GM19240 (cell line): ENCODE results near the gene DGCR2.
"Not testable (repeated sequence)": the region's sequence is repeated elsewhere in the genome, so short reads cannot be mapped to it uniquely, and the experiment has no call there.

Experiments
- DNase-seq: peaks from one replicate; pipeline ENCODE4 v3.0.0; 2011; ENCODE audit warnings: low spot score; ENCODE audit not compliant: insufficient read length

DGCR2 gene

GRCh38 chr22:19011075-19011474 is 111.1 kb downstream of the DGCR2 start:
- no peak for DNase-seq

GRCh38 chr22:19005905-19006304 is 116.3 kb downstream of the DGCR2 start:
- no peak for DNase-seq

GRCh38 chr22:19004471-19004870 is 117.7 kb downstream of the DGCR2 start:
- DNase-seq = no peak

GRCh38 chr22:19003508-19003907 is 118.7 kb downstream of the DGCR2 start:
- DNase-seq = no peak

- no peak for DNase-seq
Observed at GRCh38 chr22:19002684-19003038, 119.6 kb downstream of the DGCR2 start.

- no peak for DNase-seq
Observed at GRCh38 chr22:19001204-19001603, 121.0 kb downstream of the DGCR2 start.

GRCh38 chr22:19000106-19000505 is 122.1 kb downstream of the DGCR2 start:
- DNase-seq = not testable (repeated sequence)

GRCh38 chr22:18999416-18999815 is 122.8 kb downstream of the DGCR2 start:
- no peak for DNase-seq

- no peak for DNase-seq
Observed at GRCh38 chr22:18999008-18999407, 123.2 kb downstream of the DGCR2 start.

- DNase-seq = no peak
Observed at GRCh38 chr22:18997925-18998315, 124.3 kb downstream of the DGCR2 start.

GRCh38 chr22:18997306-18997924 is 124.8 kb downstream of the DGCR2 start:
- no peak for DNase-seq

- no peak for DNase-seq
Observed at GRCh38 chr22:18996376-18996900, 125.8 kb downstream of the DGCR2 start.

- DNase-seq = no peak
Observed at GRCh38 chr22:18995327-18995711, 126.9 kb downstream of the DGCR2 start.

GRCh38 chr22:18994701-18995326 is 127.4 kb downstream of the DGCR2 start:
- DNase-seq = no peak

- no peak for DNase-seq
Observed at GRCh38 chr22:18994056-18994455, 128.2 kb downstream of the DGCR2 start.

- no peak for DNase-seq
Observed at GRCh38 chr22:18992543-18993198, 129.5 kb downstream of the DGCR2 start.

GRCh38 chr22:18991821-18992442 is 130.3 kb downstream of the DGCR2 start:
- DNase-seq = no peak

- no peak for DNase-seq
Observed at GRCh38 chr22:18991138-18991432, 131.1 kb downstream of the DGCR2 start.

GRCh38 chr22:18990355-18991137 is 131.7 kb downstream of the DGCR2 start:
- no peak for DNase-seq

GRCh38 chr22:18988958-18989357 is 133.3 kb downstream of the DGCR2 start:
- DNase-seq = no peak

- DNase-seq = no peak
Observed at GRCh38 chr22:18987765-18988164, 134.4 kb downstream of the DGCR2 start.

- not testable (repeated sequence) for DNase-seq
Observed at GRCh38 chr22:18987114-18987513, 135.1 kb downstream of the DGCR2 start.
